Mesenchymal stem cell (in vitro differentiated cells and primary cell): Measurements from ENCODE around the gene SLC6A3.
A peak's percentile ranks its signal among the peaks of the same experiment; 100 is the strongest.

Source experiments
- DNase-seq: peaks from one replicate; pipeline ENCODE4 v3.0.0-alpha.2; 2013
- H2AFZ ChIP-seq: one replicate; pipeline ENCODE4 v1.6.1; 2013; ENCODE audit warnings: low read depth, mild to moderate bottlenecking, control low read depth, inconsistent platforms, low read length, moderate library complexity
- H2AK5ac ChIP-seq: 2 replicates; pipeline ENCODE4 v1.6.1; 2013; ENCODE audit warnings: low read length, moderate library complexity, mild to moderate bottlenecking, inconsistent platforms; ENCODE audit not compliant: severe bottlenecking
- H2BK120ac ChIP-seq: one replicate; pipeline ENCODE4 v1.6.1; 2013; ENCODE audit warnings: low read depth, mild to moderate bottlenecking, inconsistent platforms, low read length, moderate library complexity
- H2BK12ac ChIP-seq, 2 experiments: one replicate each; pipeline ENCODE4 v1.6.1; 2013; ENCODE audit warnings: inconsistent platforms in 2 of 2, low read length in 2 of 2, mild to moderate bottlenecking in 2 of 2, moderate library complexity in 2 of 2, control low read depth in 1 of 2
- H2BK15ac ChIP-seq: one replicate; pipeline ENCODE4 v1.6.1; 2013; ENCODE audit warnings: mild to moderate bottlenecking, low read depth, inconsistent platforms; ENCODE audit not compliant: poor library complexity, severe bottlenecking
- H2BK5ac ChIP-seq: 2 replicates; pipeline ENCODE4 v1.6.1; 2013; ENCODE audit warnings: low read depth, mild to moderate bottlenecking, low read length, control low read depth, inconsistent platforms; ENCODE audit not compliant: poor library complexity, severe bottlenecking
- H3K14ac ChIP-seq, 2 experiments: one replicate each; pipeline ENCODE4 v1.6.1; 2013; ENCODE audit warnings: inconsistent platforms in 2 of 2, low read length in 2 of 2, control low read depth in 1 of 2, mild to moderate bottlenecking in 1 of 2, moderate library complexity in 1 of 2
- H3K18ac ChIP-seq, 2 experiments: one replicate each; pipeline ENCODE4 v1.6.1; 2013; ENCODE audit warnings: inconsistent platforms in 2 of 2, low read length in 2 of 2, control low read depth in 1 of 2, low read depth in 1 of 2, mild to moderate bottlenecking in 1 of 2
- H3K23ac ChIP-seq, 2 experiments: one replicate each; pipeline ENCODE4 v1.6.1; 2013; ENCODE audit warnings: inconsistent platforms in 2 of 2, low read length in 2 of 2, mild to moderate bottlenecking in 2 of 2, moderate library complexity in 2 of 2, control low read depth in 1 of 2
- H3K27ac ChIP-seq: 2 replicates; pipeline ENCODE4 v1.5.1; 2013; ENCODE audit warnings: mild to moderate bottlenecking, moderate library complexity, low read length, control low read depth, inconsistent platforms; ENCODE audit not compliant: poor library complexity, severe bottlenecking
- H3K27me3 ChIP-seq, 2 experiments: 2 replicates each; pipeline versions ENCODE4 v1.6.1 to v1.7.0; 2013; ENCODE audit warnings: low read length in 2 of 2, mild to moderate bottlenecking in 2 of 2, moderate library complexity in 2 of 2, control low read depth in 1 of 2, inconsistent platforms in 1 of 2; ENCODE audit not compliant: control insufficient read depth in 1 of 2, insufficient read depth in 1 of 2
- H3K36me3 ChIP-seq, 2 experiments: 2 replicates each; pipeline versions ENCODE4 v1.6.1 to v1.7.0; 2013; ENCODE audit warnings: low read length in 2 of 2, control low read depth in 1 of 2, inconsistent platforms in 1 of 2, low read depth in 1 of 2, mild to moderate bottlenecking in 1 of 2; ENCODE audit not compliant: insufficient read depth in 2 of 2, control insufficient read depth in 1 of 2
- H3K4ac ChIP-seq, 2 experiments: one replicate each; pipeline ENCODE4 v1.6.1; 2013; ENCODE audit warnings: inconsistent platforms in 2 of 2, low read length in 2 of 2, mild to moderate bottlenecking in 2 of 2, moderate library complexity in 2 of 2, control low read depth in 1 of 2, low read depth in 1 of 2
- H3K4me1 ChIP-seq: 2 replicates; pipeline ENCODE4 v1.6.1; 2013; ENCODE audit warnings: low read depth, low read length, control low read depth; ENCODE audit not compliant: control insufficient read depth, insufficient read depth
- H3K4me2 ChIP-seq: 2 replicates; pipeline ENCODE4 v1.6.1; 2013; ENCODE audit warnings: low read length, mild to moderate bottlenecking, inconsistent platforms; ENCODE audit not compliant: poor library complexity, severe bottlenecking
- H3K4me3 ChIP-seq, 2 experiments: 2 replicates each; pipeline versions ENCODE4 v1.5.1 to v1.7.0; 2013; ENCODE audit warnings: low read length in 2 of 2, mild to moderate bottlenecking in 2 of 2, control low read depth in 1 of 2, low read depth in 1 of 2; ENCODE audit not compliant: insufficient read depth in 1 of 2
- H3K79me1 ChIP-seq: replicated peaks from 2 replicates; pipeline ENCODE4 v1.6.1; 2013; ENCODE audit warnings: mild to moderate bottlenecking, control low read depth, low read length, inconsistent platforms; ENCODE audit not compliant: poor library complexity, severe bottlenecking
- H3K9ac ChIP-seq: 2 replicates; pipeline ENCODE4 v1.7.0; 2013; ENCODE audit warnings: mild to moderate bottlenecking, low read length, moderate library complexity
- H3K9me3 ChIP-seq: 2 replicates; pipeline ENCODE4 v1.7.0; 2013; ENCODE audit warnings: mild to moderate bottlenecking, low read length; ENCODE audit not compliant: control insufficient read depth
- H4K8ac ChIP-seq: one replicate; pipeline ENCODE4 v1.6.1; 2013; ENCODE audit warnings: inconsistent platforms, mild to moderate bottlenecking, low read length, moderate library complexity
- H4K91ac ChIP-seq: one replicate; pipeline ENCODE4 v1.6.1; 2013; ENCODE audit warnings: mild to moderate bottlenecking, low read length, inconsistent platforms
- WGBS: methylation state at CpG from one replicate; pipeline ENCODE4 v1.1.7; 2013; ENCODE audit warnings: mixed read lengths; 5-methylcytosine and 5-hydroxymethylcytosine counted together

Gene SLC6A3

DNA sequence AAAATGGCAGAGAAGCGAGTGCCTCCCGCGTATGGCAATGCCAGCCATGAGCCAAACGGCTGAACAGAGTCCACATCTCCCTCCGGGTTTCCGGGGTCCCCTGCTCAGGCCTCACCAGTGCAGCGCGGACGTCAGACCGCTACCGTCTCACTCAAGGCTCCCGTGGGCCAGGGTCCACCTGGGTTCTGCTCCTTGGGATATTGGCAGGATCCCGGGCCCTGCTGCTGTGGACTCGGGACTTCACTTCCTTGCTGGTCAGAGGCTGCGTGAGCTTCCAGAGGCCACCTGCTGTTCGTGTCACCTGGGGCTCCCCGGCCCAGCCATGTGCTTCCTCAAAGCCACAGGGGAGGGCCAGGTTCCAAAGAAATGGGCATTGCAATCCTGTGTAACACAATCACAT, 61.9 kb downstream of the SLC6A3 start:
- Histone ChIP-seq H3K27me3 (peaks cover 70 to 80% of the 10 kb centered on the region in 2 experiments), H2BK12ac (no peak overlapping the region), H3K36me3 (no peaks in the 10 kb centered on the region), H3K4me1 (peaks cover 20% of the 10 kb centered on the region), H3K18ac (no peak overlapping the region), H2BK120ac (no peak overlapping the region), H3K23ac (no peak overlapping the region), H2AFZ (no peak overlapping the region), H4K8ac (no peak overlapping the region), H3K4me2 (no peak overlapping the region), H3K14ac (no peak overlapping the region), H2BK15ac (no peak overlapping the region), H4K91ac (no peak overlapping the region), H2BK5ac (no peak overlapping the region), H3K79me1 (no peaks in the 10 kb centered on the region), H2AK5ac (no peak overlapping the region), H3K4me3 (no peak overlapping the region), H3K9ac (no peak overlapping the region), H3K27ac (no peak overlapping the region), H3K9me3 (peaks cover 5% of the 10 kb centered on the region), H3K4ac (no peak overlapping the region)
- no peak for DNase-seq
- 83% methylated on average over 17 of the region's 17 CpGs for WGBS

DNA sequence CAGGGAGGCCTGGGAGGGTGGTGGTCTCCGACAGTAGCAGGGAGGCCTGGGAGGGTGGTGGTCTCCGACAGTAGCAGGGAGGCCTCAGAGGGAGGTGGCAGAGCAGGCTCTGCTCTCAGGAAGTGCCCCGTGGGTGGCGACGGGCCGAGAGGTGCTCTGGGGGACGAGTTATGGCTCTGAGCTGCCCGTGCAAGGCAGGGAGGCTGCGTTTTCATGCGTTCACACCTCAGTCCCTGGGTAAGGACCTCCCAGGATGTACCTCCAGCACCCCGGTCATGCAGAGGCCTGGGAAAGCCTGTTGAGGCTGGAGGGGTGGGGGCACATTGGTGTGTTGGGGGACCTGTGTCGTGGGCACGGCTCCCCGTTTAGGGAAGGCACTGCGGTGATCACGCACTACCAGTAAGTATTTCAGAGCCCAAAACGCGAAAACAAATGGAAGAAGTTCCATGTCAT, 63.0 kb downstream of the SLC6A3 start:
- Histone ChIP-seq H3K9ac (no peak overlapping the region), H2BK12ac (no peak overlapping the region), H3K14ac (no peak overlapping the region), H2BK15ac (no peak overlapping the region), H3K18ac (no peak overlapping the region), H4K91ac (no peak overlapping the region), H3K27me3 (peaks cover 64 to 78% of the 10 kb centered on the region in 2 experiments), H2BK120ac (no peak overlapping the region), H3K79me1 (no peaks in the 10 kb centered on the region), H3K4me1 (peaks cover 20% of the 10 kb centered on the region), H3K27ac (no peak overlapping the region), H2AFZ (no peak overlapping the region), H3K36me3 (no peaks in the 10 kb centered on the region), H3K4ac (no peak overlapping the region), H3K4me3 (no peak overlapping the region), H3K4me2 (no peak overlapping the region), H2AK5ac (no peak overlapping the region), H2BK5ac (no peak overlapping the region), H4K8ac (no peak overlapping the region), H3K23ac (no peak overlapping the region), H3K9me3 (peaks cover 4% of the 10 kb centered on the region)
- no peak for DNase-seq
- WGBS = 87% methylated on average over 18 of the region's 18 CpGs

DNA sequence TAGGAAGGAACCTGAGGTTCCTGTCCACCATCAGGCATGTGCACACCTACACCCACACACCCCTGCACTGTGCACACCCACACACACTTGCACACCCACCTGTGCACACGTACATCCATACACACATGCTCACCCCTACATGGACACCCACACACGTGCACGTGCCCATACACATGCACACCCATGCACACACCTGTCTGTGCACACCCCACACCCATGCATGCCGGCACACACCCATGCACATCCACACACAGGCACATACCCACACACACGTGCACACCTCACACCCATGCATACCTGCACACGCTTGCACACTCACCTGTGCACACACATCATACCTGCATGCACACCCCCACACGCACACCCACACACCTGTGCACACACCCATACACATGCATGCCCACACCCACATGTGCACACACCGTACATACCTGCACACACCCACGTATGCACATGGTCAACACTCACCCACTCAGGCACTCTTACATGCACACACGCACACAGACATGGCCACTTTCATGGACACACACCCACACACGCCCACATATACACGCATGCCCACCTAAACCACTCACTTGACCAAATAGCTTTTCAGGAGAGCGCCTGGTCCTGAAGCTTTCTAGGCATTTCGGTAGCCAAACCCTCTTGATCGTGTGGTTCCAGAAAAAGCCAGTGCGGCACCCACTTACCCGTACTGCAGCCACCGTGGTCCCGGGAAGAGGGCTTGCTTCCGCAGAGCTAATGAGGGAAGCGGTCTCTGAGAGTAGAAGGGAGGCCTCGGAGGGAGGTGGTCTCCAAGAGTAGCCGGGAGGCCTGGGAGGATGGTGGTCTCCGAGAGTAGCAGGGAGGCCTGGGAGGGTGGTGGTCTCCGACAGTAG, 63.6 kb downstream of the SLC6A3 start:
- no peak overlapping the region for H3K4me3 ChIP-seq
- no peaks in the 10 kb centered on the region for H3K79me1 ChIP-seq
- no peak overlapping the region for H3K9ac ChIP-seq
- peaks cover 4% of the 10 kb centered on the region for H3K9me3 ChIP-seq
- H2AFZ ChIP-seq = no peak overlapping the region
- peak overlapping the region in 1 of 2 experiments; percentile 23 for H3K14ac ChIP-seq
- no peak overlapping the region for H2BK15ac ChIP-seq
- H3K27ac ChIP-seq = no peak overlapping the region
- H3K4me1 ChIP-seq = peaks cover 18% of the 10 kb centered on the region
- peak overlapping the region in 1 of 2 experiments; percentile 11 for H3K18ac ChIP-seq
- H3K4ac ChIP-seq = no peak overlapping the region
- peaks cover 57 to 78% of the 10 kb centered on the region in 2 experiments for H3K27me3 ChIP-seq
- H3K4me2 ChIP-seq = no peak overlapping the region
- H2BK12ac ChIP-seq = no peak overlapping the region
- H3K36me3 ChIP-seq = no peaks in the 10 kb centered on the region
- peak overlapping the region; percentile 61 for H4K8ac ChIP-seq
- H2BK120ac ChIP-seq = no peak overlapping the region
- DNase-seq = no peak
- H3K23ac ChIP-seq = no peak overlapping the region
- WGBS = 87% methylated on average over 25 of the region's 25 CpGs
- no peak overlapping the region for H2AK5ac ChIP-seq
- H2BK5ac ChIP-seq = no peak overlapping the region
- peak overlapping the region; percentile 14 for H4K91ac ChIP-seq

DNA sequence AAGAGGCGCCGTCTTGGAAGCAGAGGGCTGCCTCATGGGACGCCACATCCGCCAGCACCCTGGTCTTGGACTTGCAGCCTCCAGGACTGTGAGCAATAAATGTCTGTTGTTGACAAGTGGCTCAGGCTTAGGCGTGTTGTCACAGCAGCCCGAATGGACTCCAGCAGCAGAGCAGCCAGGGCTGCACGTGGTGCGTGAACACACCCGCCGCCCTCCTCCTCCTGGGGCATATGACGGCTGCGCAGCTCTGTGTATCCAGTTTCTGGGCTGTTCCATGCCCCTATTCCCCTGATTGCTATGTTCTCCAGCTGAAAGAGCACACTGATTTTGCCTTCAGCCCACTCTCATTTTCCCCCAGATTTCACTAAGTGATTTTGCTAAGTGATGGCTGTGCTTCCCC, 64.3 kb downstream of the SLC6A3 start:
- Histone ChIP-seq H2AK5ac (no peak overlapping the region), H2BK5ac (no peak overlapping the region), H3K14ac (no peak overlapping the region), H4K91ac (no peak overlapping the region), H3K18ac (no peak overlapping the region), H3K9ac (no peak overlapping the region), H3K36me3 (no peaks in the 10 kb centered on the region), H2AFZ (no peak overlapping the region), H3K4me1 (peaks cover 12% of the 10 kb centered on the region), H3K79me1 (no peaks in the 10 kb centered on the region), H2BK120ac (no peak overlapping the region), H3K27ac (no peak overlapping the region), H3K4ac (no peak overlapping the region), H3K27me3 (peaks cover 55 to 78% of the 10 kb centered on the region in 2 experiments), H3K9me3 (peaks cover 4% of the 10 kb centered on the region), H2BK15ac (no peak overlapping the region), H4K8ac (no peak overlapping the region), H3K23ac (no peak overlapping the region), H3K4me2 (no peak overlapping the region), H3K4me3 (peak overlapping the region in 1 of 2 experiments; percentile 59), H2BK12ac (no peak overlapping the region)
- 83% methylated on average over 12 of the region's 12 CpGs for WGBS
- DNase-seq = peak; percentile 0
